Fibroblast of lung (primary cell): ENCODE results near the gene ZNF608. TPM values are rescaled to one million over a fixed set of nuclear protein-coding genes. Genes with fewer than 3 reads are reported as not detected.

Experiments
- DNase-seq, 2 donors: peaks; one replicate each; pipeline versions ENCODE4 v3.0.0 to v3.0.0-alpha.2; 2010; ENCODE audit warnings: low read depth in 2 of 2
- H2AFZ ChIP-seq: 2 replicates; pipeline ENCODE4 v1.5.1; 2012; ENCODE audit warnings: low read length, control low read depth, inconsistent platforms
- H3K27ac ChIP-seq: 2 replicates; pipeline ENCODE4 v1.5.1; 2011; ENCODE audit warnings: low read length, control low read depth; ENCODE audit not compliant: insufficient read depth
- H3K27me3 ChIP-seq: 2 replicates; pipeline ENCODE4 v1.5.1; 2011; ENCODE audit warnings: mild to moderate bottlenecking, low read length; ENCODE audit not compliant: control insufficient read depth, insufficient read depth
- H3K36me3 ChIP-seq: 2 replicates; pipeline ENCODE4 v1.5.1; 2011; ENCODE audit warnings: low read length; ENCODE audit not compliant: control insufficient read depth, insufficient read depth
- H3K4me1 ChIP-seq: 2 replicates; pipeline ENCODE4 v1.5.1; 2011; ENCODE audit warnings: low read length; ENCODE audit not compliant: control insufficient read depth, insufficient read depth; ENCODE audit errors: extremely low read depth
- H3K4me2 ChIP-seq: 2 replicates; pipeline ENCODE4 v1.5.1; 2011; ENCODE audit warnings: low read length, control low read depth; ENCODE audit not compliant: insufficient read depth; ENCODE audit errors: extremely low read depth
- H3K4me3 ChIP-seq, 4 experiments: fragments of 200-600 bp in 1 of 4; sonication (generic) in 1 of 4; replicated peaks in 1 of 4; 2 replicates each; pipeline ENCODE4 v1.5.1; 2011 to 2016; ENCODE audit warnings: low read length in 4 of 4, low read depth in 3 of 4, mild to moderate bottlenecking in 3 of 4, control low read depth in 2 of 4, inconsistent platforms in 1 of 4, mixed read lengths in 1 of 4; ENCODE audit not compliant: insufficient read depth in 1 of 4; ENCODE audit errors: control extremely low read depth in 1 of 4
- H3K79me2 ChIP-seq: 2 replicates; pipeline ENCODE4 v1.5.1; 2012; ENCODE audit warnings: mild to moderate bottlenecking, low read length, inconsistent platforms; ENCODE audit not compliant: control insufficient read depth, insufficient read depth
- H3K9ac ChIP-seq: 2 replicates; pipeline ENCODE4 v1.5.1; 2011; ENCODE audit warnings: mild to moderate bottlenecking, low read length, control low read depth; ENCODE audit not compliant: insufficient read depth
- H3K9me3 ChIP-seq: 2 replicates; pipeline ENCODE4 v1.5.1; 2012; ENCODE audit warnings: low read depth, low read length; ENCODE audit not compliant: control insufficient read depth, insufficient read depth
- H4K20me1 ChIP-seq: 2 replicates; pipeline ENCODE4 v1.5.1; 2011; ENCODE audit warnings: low read length; ENCODE audit not compliant: control insufficient read depth, insufficient read depth; ENCODE audit errors: extremely low read depth
- EZH2 ChIP-seq: IDR thresholded peaks from 2 replicates; pipeline ENCODE4 v1.5.1; 2012; ENCODE audit warnings: low read length, control low read depth, mild to moderate bottlenecking; ENCODE audit errors: missing control alignments
- polyA plus RNA-seq, 2 donors: library from polyadenylated mRNA; depleted of rRNA in 1 of 2; stranded (reverse) in 1 of 2; unstranded in 1 of 2; fragments of >200 nt; gene quantifications; 2 replicates each; pipeline ENCODE4 v1.2.1, GENCODE V29; 2011 to 2012; ENCODE audit warnings: missing spikeins in 1 of 2
- total RNA-seq: library from RNA; depleted of rRNA; stranded (reverse); fragments of >200 nt; gene quantifications from 2 replicates; pipeline ENCODE4 v1.2.1, GENCODE V29; 2014
- TF ChIP-seq, protein P1 (sequence below), 2 donors: IDR thresholded peaks in 1 of 2; conservative IDR thresholded peaks in 1 of 2; 1 replicate in 1 of 2; 2 replicates in 1 of 2; pipeline ENCODE4 v1.5.1; 2011 to 2012; ENCODE audit warnings: low read length in 2 of 2, control low read depth in 1 of 2, inconsistent platforms in 1 of 2, low read depth in 1 of 2, mild to moderate bottlenecking in 1 of 2

Gene ZNF608
- total and polyA plus RNA-seq, 2 donors (not counting 1 experiment from before 2014, with no cell fraction given) = 12.4 to 25.3 TPM

DNA sequence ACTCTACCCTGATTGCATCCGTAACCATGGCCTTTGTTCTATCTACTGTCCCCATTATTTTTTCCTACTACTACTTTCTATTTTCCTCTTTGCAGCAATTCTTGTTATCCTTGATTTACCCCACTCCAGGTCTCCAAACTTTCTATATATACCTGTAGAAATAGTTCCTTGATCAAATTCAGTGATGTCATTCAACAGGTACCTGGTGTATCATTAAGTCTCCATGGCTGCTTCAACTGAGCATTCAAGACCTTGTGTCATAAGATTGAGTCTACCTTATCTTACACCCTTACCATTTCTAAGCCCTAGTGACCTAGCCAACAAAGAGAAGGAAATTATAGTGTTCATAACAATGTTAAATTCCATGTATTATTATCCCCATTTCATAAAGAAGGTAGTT is 35.8 kb upstream of the ZNF608 start:
- no peak for DNase-seq
- H3K9ac ChIP-seq = no peak overlapping the region
- no peaks in the 10 kb centered on the region for H4K20me1 ChIP-seq
- no peaks in the 10 kb centered on the region for H3K36me3 ChIP-seq
- no peaks in the 10 kb centered on the region for H3K79me2 ChIP-seq
- H3K27me3 ChIP-seq = no peaks in the 10 kb centered on the region
- no peak overlapping the region for H2AFZ ChIP-seq
- H3K4me2 ChIP-seq = no peak overlapping the region
- TF ChIP-seq, protein P1, sequence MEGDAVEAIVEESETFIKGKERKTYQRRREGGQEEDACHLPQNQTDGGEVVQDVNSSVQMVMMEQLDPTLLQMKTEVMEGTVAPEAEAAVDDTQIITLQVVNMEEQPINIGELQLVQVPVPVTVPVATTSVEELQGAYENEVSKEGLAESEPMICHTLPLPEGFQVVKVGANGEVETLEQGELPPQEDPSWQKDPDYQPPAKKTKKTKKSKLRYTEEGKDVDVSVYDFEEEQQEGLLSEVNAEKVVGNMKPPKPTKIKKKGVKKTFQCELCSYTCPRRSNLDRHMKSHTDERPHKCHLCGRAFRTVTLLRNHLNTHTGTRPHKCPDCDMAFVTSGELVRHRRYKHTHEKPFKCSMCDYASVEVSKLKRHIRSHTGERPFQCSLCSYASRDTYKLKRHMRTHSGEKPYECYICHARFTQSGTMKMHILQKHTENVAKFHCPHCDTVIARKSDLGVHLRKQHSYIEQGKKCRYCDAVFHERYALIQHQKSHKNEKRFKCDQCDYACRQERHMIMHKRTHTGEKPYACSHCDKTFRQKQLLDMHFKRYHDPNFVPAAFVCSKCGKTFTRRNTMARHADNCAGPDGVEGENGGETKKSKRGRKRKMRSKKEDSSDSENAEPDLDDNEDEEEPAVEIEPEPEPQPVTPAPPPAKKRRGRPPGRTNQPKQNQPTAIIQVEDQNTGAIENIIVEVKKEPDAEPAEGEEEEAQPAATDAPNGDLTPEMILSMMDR (conservative IDR thresholded peaks at IDR 0.05 in 1 of 2, IDR thresholded peaks at IDR 0.05 in 1 of 2; ENCODE audit: low read depth in 1 of 2, low read length in 2 of 2) = no peak
- H3K4me3 ChIP-seq = no peak overlapping the region
- no peak overlapping the region for H3K27ac ChIP-seq
- no peaks in the 10 kb centered on the region for H3K4me1 ChIP-seq
- H3K9me3 ChIP-seq = no peaks in the 10 kb centered on the region

DNA sequence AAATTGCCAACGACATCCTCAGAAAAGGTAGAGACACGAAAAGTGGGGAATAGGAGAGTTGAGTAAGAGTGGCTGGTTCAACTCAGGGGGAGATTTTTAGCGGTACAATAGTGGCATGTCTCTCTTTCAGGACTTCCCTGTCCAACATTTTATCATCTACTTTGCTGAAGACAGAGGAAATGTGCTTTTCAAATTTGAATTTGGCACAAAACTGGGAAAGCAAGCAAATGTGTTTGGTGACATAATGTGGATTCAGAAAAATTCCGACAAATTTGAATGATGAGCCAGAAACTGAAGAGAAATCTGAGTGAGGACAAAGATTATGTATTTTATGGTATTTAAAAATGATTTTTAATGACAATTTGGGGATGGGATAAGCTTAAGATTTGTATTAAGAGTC is 33.6 kb upstream of the ZNF608 start:
- H3K36me3 ChIP-seq = no peaks in the 10 kb centered on the region
- H3K4me1 ChIP-seq = no peaks in the 10 kb centered on the region
- TF ChIP-seq, protein P1 (conservative IDR thresholded peaks at IDR 0.05 in 1 of 2, IDR thresholded peaks at IDR 0.05 in 1 of 2; ENCODE audit: low read depth in 1 of 2, low read length in 2 of 2) = no peak
- TF ChIP-seq EZH2 = no peak
- H3K4me2 ChIP-seq = no peak overlapping the region
- no peak overlapping the region for H2AFZ ChIP-seq
- no peaks in the 10 kb centered on the region for H4K20me1 ChIP-seq
- H3K4me3 ChIP-seq = no peak overlapping the region
- H3K79me2 ChIP-seq = no peaks in the 10 kb centered on the region
- H3K27me3 ChIP-seq = no peaks in the 10 kb centered on the region
- no peaks in the 10 kb centered on the region for H3K9me3 ChIP-seq
- H3K27ac ChIP-seq = no peak overlapping the region
- H3K9ac ChIP-seq = no peak overlapping the region
- no peak for DNase-seq

DNA sequence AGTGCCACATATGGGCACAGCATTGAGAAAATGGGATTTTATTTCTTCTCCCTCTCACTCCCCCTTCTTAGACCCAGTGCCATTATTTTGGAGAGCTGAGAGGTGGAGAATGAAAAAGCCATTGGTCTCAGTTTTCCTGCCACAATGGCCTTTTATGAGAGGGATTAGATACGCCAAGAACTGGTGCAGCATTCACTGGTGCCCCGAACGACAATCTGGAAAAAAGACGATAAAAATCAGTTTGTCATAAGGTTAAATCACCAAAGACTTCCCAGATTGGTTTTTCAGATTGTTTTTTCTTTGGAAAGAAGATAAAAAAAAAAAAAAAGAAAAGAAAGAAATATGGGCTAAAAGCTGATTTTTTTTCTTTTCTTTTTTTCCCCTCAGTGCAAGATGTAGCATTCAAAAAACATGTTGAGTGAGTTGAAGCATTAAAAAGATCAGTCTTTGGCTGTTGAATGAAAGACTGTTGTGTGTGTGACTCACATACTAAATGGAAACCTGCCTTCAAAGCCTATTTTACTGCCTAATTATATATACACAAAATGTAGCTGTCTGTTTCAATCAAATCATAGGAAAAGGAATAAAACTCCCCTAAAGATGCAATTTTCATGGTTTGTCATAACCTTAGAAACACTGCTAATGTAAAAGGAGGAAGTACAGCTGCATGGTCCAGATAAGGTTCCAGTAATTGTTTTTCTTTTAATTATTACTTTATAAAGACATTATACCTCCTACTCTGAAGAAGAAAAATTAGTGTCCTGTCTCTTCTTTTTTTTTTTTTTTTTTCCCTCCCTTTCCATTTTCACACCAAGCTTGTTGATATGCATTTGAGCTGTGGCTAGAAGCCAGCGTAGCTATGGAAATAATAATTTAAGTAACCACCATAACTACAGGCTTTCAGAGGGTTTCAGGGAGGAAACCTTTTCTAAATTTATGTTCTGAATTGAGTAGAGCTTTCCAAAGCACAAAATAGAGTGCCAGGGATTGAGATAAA is 27.2 kb upstream of the ZNF608 start:
- DNase-seq = peak in 1 of 2 donors; percentile 20

More for the DNA sequence above, 27.2 kb upstream of the ZNF608 start:
- H3K4me2 ChIP-seq = no peak overlapping the region
- no peak for TF ChIP-seq EZH2
- TF ChIP-seq, protein P1 (conservative IDR thresholded peaks at IDR 0.05 in 1 of 2, IDR thresholded peaks at IDR 0.05 in 1 of 2; ENCODE audit: low read depth in 1 of 2, low read length in 2 of 2) = no peak
- no peak overlapping the region for H2AFZ ChIP-seq
- no peaks in the 10 kb centered on the region for H3K4me1 ChIP-seq
- H3K9me3 ChIP-seq = no peaks in the 10 kb centered on the region
- H3K36me3 ChIP-seq = no peaks in the 10 kb centered on the region
- no peaks in the 10 kb centered on the region for H3K79me2 ChIP-seq
- H3K9ac ChIP-seq = no peak overlapping the region
- no peak overlapping the region for H3K27ac ChIP-seq
- H3K4me3 ChIP-seq = no peak overlapping the region
- no peaks in the 10 kb centered on the region for H3K27me3 ChIP-seq
- no peaks in the 10 kb centered on the region for H4K20me1 ChIP-seq
